WTC11 (cell line): ENCODE measurements around the gene SLC25A21. TPM values are rescaled to one million over a fixed set of nuclear protein-coding genes. Genes with fewer than 3 reads are reported as not detected.
"Not testable (repeated sequence)": the region's sequence is repeated elsewhere in the genome, so short reads cannot be mapped to it uniquely, and the experiment has no call there.

Experiments
- ATAC-seq: fragments of 200-7000 bp; cut with Tn5 transposase; 2 replicates; pipeline ENCODE4 v1.10.0; 2021; ENCODE audit warnings: mild to moderate bottlenecking, moderate library complexity
- CTCF ChIA-PET: fragments of 300-600 bp; sonication (Branson Sonifier 250); formaldehyde crosslinking; loops from one replicate; lab custom pipeline; 2021; ENCODE audit warnings: antibody characterized with exemption; lab: Charles Lee
- POLR2A ChIA-PET: fragments of 350-600 bp; sonication (Branson Sonifier 250); formaldehyde crosslinking; loops from one replicate; lab custom pipeline; 2021; ENCODE audit warnings: antibody characterized with exemption; lab: Charles Lee
- DNase-seq: peaks from one replicate; pipeline ENCODE4 v3.0.0; 2021; ENCODE audit warnings: low spot score
- H3K27ac Mint-ChIP-seq: 2 replicates; pipeline ENCODE4 v1.8.0; 2021; ENCODE audit warnings: mixed read lengths
- H3K27me3 Mint-ChIP-seq: 2 replicates; pipeline ENCODE4 v1.8.0; 2021; ENCODE audit warnings: low read depth, mild to moderate bottlenecking, moderate library complexity, mixed read lengths
- H3K36me3 Mint-ChIP-seq: 2 replicates; pipeline ENCODE4 v1.8.0; 2021; ENCODE audit warnings: mixed read lengths
- H3K4me1 Mint-ChIP-seq: 2 replicates; pipeline ENCODE4 v1.8.0; 2022; ENCODE audit warnings: mixed read lengths
- H3K4me3 Mint-ChIP-seq: 2 replicates; pipeline ENCODE4 v1.8.0; 2021; ENCODE audit warnings: mild to moderate bottlenecking, moderate library complexity, mixed read lengths
- H3K9me3 Mint-ChIP-seq: 2 replicates; pipeline ENCODE4 v1.8.0; 2021; ENCODE audit warnings: mixed read lengths
- CBFB ChIP-seq: sonication (generic); formaldehyde crosslinking; IDR thresholded peaks from 2 replicates; pipeline ENCODE4 v1.8.1; 2022; ENCODE audit warnings: mild to moderate bottlenecking, low read depth, missing genetic modification reagents
- ESRRA ChIP-seq: sonication (generic); formaldehyde crosslinking; IDR thresholded peaks from 2 replicates; pipeline ENCODE4 v1.8.1; 2022; ENCODE audit warnings: mild to moderate bottlenecking, missing genetic modification reagents, borderline replicate concordance
- FOXK1 ChIP-seq: sonication (generic); formaldehyde crosslinking; IDR thresholded peaks from 2 replicates; pipeline ENCODE4 v1.8.0; 2022; ENCODE audit warnings: mild to moderate bottlenecking, moderate library complexity, missing genetic modification reagents
- GABPB1 ChIP-seq: sonication (generic); formaldehyde crosslinking; IDR thresholded peaks from 2 replicates; pipeline ENCODE4 v1.8.1; 2023; ENCODE audit warnings: mild to moderate bottlenecking, missing genetic modification reagents
- GTF2I ChIP-seq: fragments of 250-450 bp; sonication (Bioruptor Pico); conservative IDR thresholded peaks from 2 replicates; pipeline ENCODE4 v1.4.0; 2021; ENCODE audit warnings: mild to moderate bottlenecking
- MXD4 ChIP-seq: fragments of 250-450 bp; sonication (Bioruptor Pico); IDR thresholded peaks from 2 replicates; pipeline ENCODE4 v1.8.0; 2021; ENCODE audit warnings: mild to moderate bottlenecking, moderate library complexity, borderline replicate concordance
- NFATC4 ChIP-seq: fragments of 250-450 bp; sonication (Bioruptor Pico); IDR thresholded peaks from 2 replicates; pipeline ENCODE4 v1.9.0; 2021; ENCODE audit warnings: mild to moderate bottlenecking
- OVOL2 ChIP-seq: fragments of 250-450 bp; sonication (Bioruptor Pico); IDR thresholded peaks from 2 replicates; pipeline ENCODE4 v1.9.0; 2021; ENCODE audit warnings: mild to moderate bottlenecking, borderline replicate concordance
- ZNF138 ChIP-seq: sonication (generic); formaldehyde crosslinking; conservative IDR thresholded peaks from 2 replicates; pipeline ENCODE4 v1.8.1; 2022; ENCODE audit warnings: mild to moderate bottlenecking, moderate library complexity, missing genetic modification reagents
- ZNF396 ChIP-seq: fragments of 250-450 bp; sonication (Bioruptor Pico); IDR thresholded peaks from 2 replicates; pipeline ENCODE4 v1.8.0; 2021; ENCODE audit warnings: mild to moderate bottlenecking, moderate library complexity, borderline replicate concordance
- total RNA-seq: library from RNA; stranded (reverse); gene quantifications from 3 replicates; pipeline ENCODE4 v1.2.3, GENCODE V29; 2021
- TF ChIP-seq, protein P1 (sequence below): fragments of 250-450 bp; sonication (Bioruptor Pico); IDR thresholded peaks from 2 replicates; pipeline ENCODE4 v1.9.0; 2021; ENCODE audit warnings: mild to moderate bottlenecking
- TF ChIP-seq, protein P2 (sequence below): sonication (generic); formaldehyde crosslinking; IDR thresholded peaks from 2 replicates; pipeline ENCODE4 v1.8.1; 2023; ENCODE audit warnings: mild to moderate bottlenecking, moderate library complexity, missing genetic modification reagents
- TF ChIP-seq, protein P3 (sequence below): sonication (generic); formaldehyde crosslinking; conservative IDR thresholded peaks from 2 replicates; pipeline ENCODE4 v1.8.1; 2023; ENCODE audit warnings: mild to moderate bottlenecking, low read depth, missing genetic modification reagents, moderate library complexity
- TF ChIP-seq, protein P4 (sequence below): sonication (generic); formaldehyde crosslinking; IDR thresholded peaks from 2 replicates; pipeline ENCODE4 v1.8.1; 2023; ENCODE audit warnings: mild to moderate bottlenecking, missing genetic modification reagents
- TF ChIP-seq, protein P5 (sequence below): fragments of 250-450 bp; sonication (Bioruptor Pico); IDR thresholded peaks from 2 replicates; pipeline ENCODE4 v1.9.0; 2021; ENCODE audit warnings: mild to moderate bottlenecking, borderline replicate concordance
- TF ChIP-seq, protein P6 (sequence below): fragments of 200-600 bp; IDR thresholded peaks from 2 replicates; pipeline ENCODE4 v1.8.0; 2022; ENCODE audit warnings: antibody characterized with exemption

SLC25A21 gene
- total RNA-seq, 1 experiment from 2014 or later: 8.2 TPM

DNA sequence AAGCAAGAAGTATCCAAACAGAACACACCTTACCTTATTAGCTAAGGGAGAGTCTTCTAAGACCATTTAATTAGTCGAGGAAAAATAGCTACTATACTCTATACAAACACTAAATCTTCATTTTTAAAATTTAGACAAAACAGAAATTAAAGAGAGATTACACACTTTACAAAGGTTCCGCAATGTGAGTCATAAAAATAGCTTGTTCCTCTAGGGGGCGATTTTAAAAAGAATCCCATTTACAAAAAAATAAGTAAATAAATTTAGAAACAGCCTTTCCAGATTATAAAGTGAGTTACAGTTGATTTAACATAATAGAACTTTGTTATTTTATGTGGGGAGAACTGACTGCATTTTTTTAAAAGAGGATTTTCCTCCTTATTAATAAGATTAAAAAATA lies 309.1 kb downstream of the SLC25A21 start:
- peaks cover 10% of the 10 kb centered on the region for H3K4me1 Mint-ChIP-seq
- CTCF ChIA-PET: interaction anchor here (1.1 to 1.5 kb wide), 4 partner anchors 19 to 215 kb away, joined by 3 to 8 read pairs (median 6); no protein-coding TSS in a partner anchor

DNA sequence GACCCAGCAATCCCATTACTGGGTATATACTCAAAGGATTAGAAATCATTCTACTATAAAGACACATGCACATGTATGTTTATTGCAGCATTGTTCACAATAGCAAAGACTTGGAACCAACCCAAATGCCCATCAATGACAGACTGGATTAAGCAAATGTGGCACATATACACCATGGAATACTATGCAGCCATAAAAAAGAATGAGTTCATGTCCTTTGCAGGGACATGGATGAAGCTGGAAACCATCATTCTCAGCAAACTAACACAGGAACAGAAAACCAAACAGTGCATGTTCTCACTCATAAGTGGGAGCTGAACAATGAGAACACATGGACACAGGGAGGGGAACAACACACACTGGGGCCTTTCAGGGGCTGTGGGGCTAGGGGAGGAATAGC lies 310.2 kb downstream of the SLC25A21 start:
- H3K4me1 Mint-ChIP-seq: peaks cover 21% of the 10 kb centered on the region
- H3K27ac Mint-ChIP-seq, CTCF ChIA-PET, H3K27me3 Mint-ChIP-seq, DNase-seq, POLR2A ChIA-PET, H3K36me3 Mint-ChIP-seq, H3K9me3 Mint-ChIP-seq, ATAC-seq, H3K4me3 Mint-ChIP-seq: not testable (repeated sequence)

More for the DNA sequence above, 309.1 kb downstream of the SLC25A21 start:
- ATAC-seq: no peak
- Mint-ChIP-seq H3K4me3 (no peak overlapping the region), H3K27ac (no peak overlapping the region), H3K27me3 (no peaks in the 10 kb centered on the region), H3K36me3 (no peaks in the 10 kb centered on the region), H3K9me3 (no peaks in the 10 kb centered on the region)
- POLR2A ChIA-PET: no interaction called here
- no peak for DNase-seq
- TF ChIP-seq, protein P1, sequence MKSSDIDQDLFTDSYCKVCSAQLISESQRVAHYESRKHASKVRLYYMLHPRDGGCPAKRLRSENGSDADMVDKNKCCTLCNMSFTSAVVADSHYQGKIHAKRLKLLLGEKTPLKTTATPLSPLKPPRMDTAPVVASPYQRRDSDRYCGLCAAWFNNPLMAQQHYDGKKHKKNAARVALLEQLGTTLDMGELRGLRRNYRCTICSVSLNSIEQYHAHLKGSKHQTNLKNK (CRISPR knock-in tag): no peak
- TF ChIP-seq, protein P2, sequence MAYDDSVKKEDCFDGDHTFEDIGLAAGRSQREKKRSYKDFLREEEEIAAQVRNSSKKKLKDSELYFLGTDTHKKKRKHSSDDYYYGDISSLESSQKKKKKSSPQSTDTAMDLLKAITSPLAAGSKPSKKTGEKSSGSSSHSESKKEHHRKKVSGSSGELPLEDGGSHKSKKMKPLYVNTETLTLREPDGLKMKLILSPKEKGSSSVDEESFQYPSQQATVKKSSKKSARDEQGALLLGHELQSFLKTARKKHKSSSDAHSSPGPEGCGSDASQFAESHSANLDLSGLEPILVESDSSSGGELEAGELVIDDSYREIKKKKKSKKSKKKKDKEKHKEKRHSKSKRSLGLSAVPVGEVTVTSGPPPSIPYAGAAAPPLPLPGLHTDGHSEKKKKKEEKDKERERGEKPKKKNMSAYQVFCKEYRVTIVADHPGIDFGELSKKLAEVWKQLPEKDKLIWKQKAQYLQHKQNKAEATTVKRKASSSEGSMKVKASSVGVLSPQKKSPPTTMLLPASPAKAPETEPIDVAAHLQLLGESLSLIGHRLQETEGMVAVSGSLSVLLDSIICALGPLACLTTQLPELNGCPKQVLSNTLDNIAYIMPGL (CRISPR knock-in tag): no peak
- TF ChIP-seq, protein P3, sequence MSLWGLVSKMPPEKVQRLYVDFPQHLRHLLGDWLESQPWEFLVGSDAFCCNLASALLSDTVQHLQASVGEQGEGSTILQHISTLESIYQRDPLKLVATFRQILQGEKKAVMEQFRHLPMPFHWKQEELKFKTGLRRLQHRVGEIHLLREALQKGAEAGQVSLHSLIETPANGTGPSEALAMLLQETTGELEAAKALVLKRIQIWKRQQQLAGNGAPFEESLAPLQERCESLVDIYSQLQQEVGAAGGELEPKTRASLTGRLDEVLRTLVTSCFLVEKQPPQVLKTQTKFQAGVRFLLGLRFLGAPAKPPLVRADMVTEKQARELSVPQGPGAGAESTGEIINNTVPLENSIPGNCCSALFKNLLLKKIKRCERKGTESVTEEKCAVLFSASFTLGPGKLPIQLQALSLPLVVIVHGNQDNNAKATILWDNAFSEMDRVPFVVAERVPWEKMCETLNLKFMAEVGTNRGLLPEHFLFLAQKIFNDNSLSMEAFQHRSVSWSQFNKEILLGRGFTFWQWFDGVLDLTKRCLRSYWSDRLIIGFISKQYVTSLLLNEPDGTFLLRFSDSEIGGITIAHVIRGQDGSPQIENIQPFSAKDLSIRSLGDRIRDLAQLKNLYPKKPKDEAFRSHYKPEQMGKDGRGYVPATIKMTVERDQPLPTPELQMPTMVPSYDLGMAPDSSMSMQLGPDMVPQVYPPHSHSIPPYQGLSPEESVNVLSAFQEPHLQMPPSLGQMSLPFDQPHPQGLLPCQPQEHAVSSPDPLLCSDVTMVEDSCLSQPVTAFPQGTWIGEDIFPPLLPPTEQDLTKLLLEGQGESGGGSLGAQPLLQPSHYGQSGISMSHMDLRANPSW (CRISPR knock-in tag): no peak
- TF ChIP-seq GABPB1 (CRISPR knock-in tag): no peak
- no peak for TF ChIP-seq OVOL2 (CRISPR knock-in tag)
- TF ChIP-seq MXD4 (CRISPR knock-in tag): no peak
- no peak for TF ChIP-seq ZNF138 (CRISPR knock-in tag)
- TF ChIP-seq, protein P4, sequence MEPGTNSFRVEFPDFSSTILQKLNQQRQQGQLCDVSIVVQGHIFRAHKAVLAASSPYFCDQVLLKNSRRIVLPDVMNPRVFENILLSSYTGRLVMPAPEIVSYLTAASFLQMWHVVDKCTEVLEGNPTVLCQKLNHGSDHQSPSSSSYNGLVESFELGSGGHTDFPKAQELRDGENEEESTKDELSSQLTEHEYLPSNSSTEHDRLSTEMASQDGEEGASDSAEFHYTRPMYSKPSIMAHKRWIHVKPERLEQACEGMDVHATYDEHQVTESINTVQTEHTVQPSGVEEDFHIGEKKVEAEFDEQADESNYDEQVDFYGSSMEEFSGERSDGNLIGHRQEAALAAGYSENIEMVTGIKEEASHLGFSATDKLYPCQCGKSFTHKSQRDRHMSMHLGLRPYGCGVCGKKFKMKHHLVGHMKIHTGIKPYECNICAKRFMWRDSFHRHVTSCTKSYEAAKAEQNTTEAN (CRISPR knock-in tag): no peak
- TF ChIP-seq CBFB: no peak
- TF ChIP-seq ZNF396 (CRISPR knock-in tag): no peak
- no peak for TF ChIP-seq ESRRA (CRISPR knock-in tag)
- TF ChIP-seq, protein P5, sequence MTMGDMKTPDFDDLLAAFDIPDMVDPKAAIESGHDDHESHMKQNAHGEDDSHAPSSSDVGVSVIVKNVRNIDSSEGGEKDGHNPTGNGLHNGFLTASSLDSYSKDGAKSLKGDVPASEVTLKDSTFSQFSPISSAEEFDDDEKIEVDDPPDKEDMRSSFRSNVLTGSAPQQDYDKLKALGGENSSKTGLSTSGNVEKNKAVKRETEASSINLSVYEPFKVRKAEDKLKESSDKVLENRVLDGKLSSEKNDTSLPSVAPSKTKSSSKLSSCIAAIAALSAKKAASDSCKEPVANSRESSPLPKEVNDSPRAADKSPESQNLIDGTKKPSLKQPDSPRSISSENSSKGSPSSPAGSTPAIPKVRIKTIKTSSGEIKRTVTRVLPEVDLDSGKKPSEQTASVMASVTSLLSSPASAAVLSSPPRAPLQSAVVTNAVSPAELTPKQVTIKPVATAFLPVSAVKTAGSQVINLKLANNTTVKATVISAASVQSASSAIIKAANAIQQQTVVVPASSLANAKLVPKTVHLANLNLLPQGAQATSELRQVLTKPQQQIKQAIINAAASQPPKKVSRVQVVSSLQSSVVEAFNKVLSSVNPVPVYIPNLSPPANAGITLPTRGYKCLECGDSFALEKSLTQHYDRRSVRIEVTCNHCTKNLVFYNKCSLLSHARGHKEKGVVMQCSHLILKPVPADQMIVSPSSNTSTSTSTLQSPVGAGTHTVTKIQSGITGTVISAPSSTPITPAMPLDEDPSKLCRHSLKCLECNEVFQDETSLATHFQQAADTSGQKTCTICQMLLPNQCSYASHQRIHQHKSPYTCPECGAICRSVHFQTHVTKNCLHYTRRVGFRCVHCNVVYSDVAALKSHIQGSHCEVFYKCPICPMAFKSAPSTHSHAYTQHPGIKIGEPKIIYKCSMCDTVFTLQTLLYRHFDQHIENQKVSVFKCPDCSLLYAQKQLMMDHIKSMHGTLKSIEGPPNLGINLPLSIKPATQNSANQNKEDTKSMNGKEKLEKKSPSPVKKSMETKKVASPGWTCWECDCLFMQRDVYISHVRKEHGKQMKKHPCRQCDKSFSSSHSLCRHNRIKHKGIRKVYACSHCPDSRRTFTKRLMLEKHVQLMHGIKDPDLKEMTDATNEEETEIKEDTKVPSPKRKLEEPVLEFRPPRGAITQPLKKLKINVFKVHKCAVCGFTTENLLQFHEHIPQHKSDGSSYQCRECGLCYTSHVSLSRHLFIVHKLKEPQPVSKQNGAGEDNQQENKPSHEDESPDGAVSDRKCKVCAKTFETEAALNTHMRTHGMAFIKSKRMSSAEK: no peak
- TF ChIP-seq FOXK1 (CRISPR knock-in tag): no peak
- no peak for TF ChIP-seq GTF2I (CRISPR knock-in tag)
- no peak for TF ChIP-seq NFATC4 (CRISPR knock-in tag)
- TF ChIP-seq, protein P6, sequence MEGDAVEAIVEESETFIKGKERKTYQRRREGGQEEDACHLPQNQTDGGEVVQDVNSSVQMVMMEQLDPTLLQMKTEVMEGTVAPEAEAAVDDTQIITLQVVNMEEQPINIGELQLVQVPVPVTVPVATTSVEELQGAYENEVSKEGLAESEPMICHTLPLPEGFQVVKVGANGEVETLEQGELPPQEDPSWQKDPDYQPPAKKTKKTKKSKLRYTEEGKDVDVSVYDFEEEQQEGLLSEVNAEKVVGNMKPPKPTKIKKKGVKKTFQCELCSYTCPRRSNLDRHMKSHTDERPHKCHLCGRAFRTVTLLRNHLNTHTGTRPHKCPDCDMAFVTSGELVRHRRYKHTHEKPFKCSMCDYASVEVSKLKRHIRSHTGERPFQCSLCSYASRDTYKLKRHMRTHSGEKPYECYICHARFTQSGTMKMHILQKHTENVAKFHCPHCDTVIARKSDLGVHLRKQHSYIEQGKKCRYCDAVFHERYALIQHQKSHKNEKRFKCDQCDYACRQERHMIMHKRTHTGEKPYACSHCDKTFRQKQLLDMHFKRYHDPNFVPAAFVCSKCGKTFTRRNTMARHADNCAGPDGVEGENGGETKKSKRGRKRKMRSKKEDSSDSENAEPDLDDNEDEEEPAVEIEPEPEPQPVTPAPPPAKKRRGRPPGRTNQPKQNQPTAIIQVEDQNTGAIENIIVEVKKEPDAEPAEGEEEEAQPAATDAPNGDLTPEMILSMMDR: no peak
